Measurements from ENCODE around the gene ANKLE2.
"Not testable (repeated sequence)": the region's sequence is repeated elsewhere in the genome, so short reads cannot be mapped to it uniquely, and the experiment has no call there.

Gene ANKLE2

DNA sequence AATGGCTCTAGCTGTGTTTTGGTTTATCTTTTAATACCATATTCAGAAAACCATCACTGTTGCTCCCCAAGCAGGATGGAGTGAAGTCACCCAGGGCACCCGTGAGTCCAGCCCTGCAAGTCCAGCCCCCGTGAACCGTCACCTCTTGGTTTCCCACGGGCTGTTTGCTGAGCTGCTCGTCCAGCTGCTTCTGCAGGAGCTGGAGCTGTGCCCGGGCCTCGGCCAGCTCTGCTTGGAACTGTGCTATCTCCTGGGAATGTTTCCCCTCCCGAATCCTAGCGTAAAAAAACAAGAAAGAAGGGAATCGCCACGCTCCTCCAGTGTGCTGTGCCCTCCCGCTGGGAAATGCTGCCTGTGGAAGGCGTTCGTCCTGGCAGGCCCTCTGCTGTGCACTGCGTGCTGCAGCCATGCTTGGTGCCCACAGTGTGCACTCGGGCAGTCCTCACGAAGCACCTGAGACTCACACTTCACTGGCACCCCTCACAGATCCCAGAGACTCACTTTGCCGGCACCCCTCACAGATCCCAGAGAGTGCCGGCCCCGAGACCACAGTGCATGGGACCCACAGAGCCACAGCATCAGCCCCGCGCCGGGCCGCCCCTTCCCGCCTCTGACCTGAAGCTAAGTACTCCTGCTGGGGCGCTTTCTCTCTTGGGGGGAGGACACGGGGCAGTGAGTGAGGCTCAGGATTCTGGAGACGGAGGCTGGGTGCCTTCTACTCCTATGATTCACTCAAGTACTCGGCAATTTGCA, 15.4 kb upstream of the ANKLE2 start:
- DNase-seq, result no peak

DNA sequence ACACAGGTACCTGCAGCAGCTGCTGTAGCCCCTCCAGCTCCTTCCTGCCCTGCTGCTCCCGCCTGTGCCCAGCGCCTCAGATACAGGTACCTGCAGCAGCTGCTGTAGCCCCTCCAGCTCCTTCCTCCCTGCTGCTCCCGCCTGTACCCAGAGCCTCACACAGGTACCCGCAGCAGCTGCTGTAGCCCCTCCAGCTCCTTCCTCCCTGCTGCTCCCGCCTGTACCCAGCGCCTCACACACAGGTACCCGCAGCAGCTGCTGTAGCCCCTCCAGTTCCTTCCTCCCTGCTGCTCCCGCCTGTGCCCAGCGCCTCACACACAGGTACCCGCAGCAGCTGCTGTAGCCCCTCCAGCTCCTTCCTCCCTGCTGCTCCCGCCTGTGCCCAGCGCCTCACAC, 14.6 kb upstream of the ANKLE2 start:
- DNase-seq, result not testable (repeated sequence)

DNA sequence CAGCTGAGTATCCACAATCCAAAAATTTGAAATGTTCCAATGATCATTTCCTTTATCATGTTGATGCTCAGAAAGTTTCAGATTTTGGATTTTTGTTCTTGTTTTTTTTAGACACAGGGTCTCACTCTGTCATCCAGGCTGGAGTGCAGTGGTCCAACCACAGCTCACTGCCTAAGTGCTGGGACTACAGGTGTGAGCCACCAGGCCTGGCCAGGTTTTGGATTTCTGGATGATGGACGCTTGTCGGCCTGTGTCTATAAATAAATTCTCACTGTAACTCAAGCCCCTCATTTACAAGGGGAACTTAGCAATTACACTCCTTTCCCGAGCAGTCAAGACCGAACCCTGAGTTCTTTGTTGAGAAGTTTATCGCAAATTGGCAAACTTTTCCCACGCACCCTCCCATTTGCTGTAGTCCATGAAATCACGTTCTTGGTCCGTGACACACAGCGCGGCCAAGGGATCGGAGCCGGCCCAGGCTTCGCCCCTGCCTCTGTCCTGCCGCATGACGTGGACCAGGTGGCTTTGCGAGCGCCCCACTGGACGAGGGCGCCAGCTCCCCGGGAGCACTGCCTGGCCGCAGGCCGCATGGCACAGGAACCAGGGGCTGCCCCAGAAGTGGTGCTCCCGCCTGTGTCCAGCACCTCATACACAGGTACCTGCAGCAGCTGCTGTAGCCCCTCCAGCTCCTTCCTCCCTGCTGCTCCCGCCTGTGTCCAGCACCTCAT, 14.0 kb upstream of the ANKLE2 start:
- DNase-seq, result no peak

DNA sequence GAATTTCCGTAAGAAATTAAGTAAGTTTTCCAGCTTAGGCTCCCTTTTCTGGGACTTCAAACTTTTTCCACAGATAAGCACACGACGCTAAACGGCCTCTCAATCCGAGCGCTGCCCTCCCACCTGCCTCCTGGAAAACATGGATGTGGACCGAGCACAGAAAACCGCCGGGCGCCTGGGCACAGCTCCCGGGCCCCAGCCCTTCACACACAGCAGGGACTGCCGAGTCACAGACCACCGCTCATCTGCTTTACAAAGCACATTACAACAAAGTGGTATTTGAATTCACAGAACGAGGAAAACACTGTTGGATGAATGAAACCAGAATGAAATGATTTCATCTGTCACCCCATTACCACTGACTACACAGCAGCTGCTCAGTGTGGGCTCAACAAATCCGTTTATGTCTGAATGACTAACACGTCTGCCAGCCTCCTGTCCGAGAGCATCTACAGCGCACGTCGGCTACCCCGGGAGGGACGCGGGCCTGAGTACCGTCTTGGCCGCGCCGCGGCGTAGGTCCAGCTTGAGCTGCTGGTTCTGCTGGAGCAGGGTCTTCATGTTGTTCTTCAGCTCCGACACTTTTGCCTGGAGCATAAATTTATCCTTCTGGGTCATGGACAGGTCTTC, 13.1 kb upstream of the ANKLE2 start:
- no peak for DNase-seq

DNA sequence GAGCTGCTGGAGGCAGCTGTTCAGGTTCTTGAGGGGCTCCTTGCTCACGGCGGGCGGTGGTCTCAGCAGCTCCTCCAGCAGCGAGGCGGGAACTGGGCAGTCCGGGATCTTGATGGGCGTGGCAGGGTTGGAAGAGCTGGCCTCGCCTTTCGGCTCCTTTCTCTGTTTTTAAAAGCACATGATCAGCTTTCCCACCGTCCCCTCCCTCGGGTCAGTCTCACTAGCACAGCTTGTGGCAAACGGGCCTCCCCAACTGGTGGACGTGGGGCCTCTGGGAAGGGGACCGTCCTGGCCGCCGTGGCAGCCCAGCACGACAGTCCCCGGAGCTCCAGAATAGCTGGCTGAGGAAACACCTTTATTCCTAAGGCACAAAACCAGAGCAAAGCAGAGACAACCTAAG, 12.5 kb upstream of the ANKLE2 start:
- no peak for DNase-seq

GRCh38 chr12:132773077-132773955, 11.7 kb upstream of the ANKLE2 start:
- no peak for DNase-seq

DNA sequence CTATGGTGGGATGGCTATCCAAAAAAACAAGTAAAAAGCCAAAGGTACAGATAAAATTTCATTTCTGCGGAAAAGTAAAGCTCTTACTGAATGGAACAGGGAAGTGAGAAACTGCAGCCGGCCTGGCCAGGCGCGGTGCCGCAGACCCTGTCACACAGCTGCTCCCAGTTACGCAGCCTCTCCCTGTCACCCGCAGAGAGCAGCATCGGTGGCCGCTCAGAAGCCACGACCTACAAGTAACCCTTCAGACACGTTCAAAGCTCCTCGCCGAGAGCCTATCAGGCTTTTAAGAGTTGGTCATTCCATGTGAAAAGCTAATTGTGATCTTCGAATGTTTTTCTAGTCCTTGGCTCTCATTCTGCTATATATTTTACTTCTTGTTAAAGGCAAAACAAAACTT, 11.0 kb upstream of the ANKLE2 start:
- no peak for DNase-seq

DNA sequence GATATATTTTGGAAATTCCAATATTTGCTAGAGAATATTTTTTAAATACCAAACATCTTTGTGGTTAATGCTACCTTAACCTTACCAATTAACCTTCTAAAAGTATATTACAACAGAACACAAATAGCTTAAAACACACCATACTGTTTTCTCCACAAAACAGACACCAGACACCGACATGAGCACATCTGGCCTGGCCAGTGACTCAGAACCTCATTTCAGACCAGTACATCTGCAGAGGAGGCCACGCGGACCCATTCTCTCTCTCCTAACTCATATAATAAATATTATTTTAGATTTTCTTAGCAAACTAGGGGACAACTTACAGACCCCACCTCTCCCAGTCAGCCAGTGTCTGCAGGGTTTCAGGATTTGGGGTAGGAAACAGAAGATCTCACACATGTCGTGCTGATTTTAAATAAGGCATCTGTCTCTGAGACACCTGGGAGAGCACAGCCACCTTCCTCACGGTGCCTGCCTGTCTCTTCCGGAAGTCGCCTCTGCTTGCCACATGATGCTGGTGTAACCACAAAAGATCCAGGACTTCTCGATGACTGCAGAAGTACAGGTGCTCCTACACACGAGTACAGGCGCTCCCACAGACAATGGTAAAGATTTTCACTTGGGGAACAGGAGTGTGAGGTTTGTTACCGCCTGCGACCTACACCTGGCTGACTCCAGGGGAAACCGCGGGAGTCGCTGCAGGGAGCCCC, 9.7 kb upstream of the ANKLE2 start:
- DNase-seq, result no peak

GRCh38 chr12:132766380-132767085, 4.9 kb upstream of the ANKLE2 start:
- no peak for DNase-seq

GRCh38 chr12:132765361-132765760, 3.7 kb upstream of the ANKLE2 start:
- DNase-seq, result no peak

GRCh38 chr12:132764231-132764630, 2.6 kb upstream of the ANKLE2 start:
- DNase-seq, result no peak

DNA sequence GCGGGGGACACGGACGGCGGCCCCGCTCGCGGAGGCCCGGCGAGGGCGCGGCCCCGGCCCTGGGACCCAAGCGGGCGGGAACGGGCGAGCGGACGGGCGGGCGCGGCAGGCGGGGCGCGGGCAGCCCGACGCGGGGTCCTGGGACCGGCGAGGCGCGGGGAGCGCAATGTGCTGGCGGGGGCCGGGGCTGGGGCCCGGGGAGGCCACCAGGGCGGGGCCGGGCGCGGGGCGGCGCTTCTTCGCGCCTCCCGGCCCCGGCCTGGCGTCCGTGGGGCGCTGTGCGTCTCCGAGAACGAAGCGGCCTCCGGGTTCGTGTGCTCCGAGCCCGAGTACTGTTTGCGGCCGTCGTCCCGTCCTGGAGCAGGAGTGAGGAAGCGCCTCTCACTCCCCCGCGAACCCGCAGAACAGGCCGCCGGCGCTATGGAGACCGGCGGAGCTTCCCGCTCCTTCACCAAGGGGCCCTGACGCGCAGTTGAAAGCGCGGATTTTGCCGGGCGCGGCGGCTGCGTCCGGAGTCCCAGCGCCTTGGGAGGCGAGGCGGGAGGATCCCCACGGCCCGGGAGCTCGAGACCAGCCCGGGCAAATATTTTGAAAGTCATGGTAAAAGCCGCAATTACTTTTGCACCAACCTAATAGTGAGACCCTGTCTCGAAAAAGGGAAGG, 420 bp upstream of the ANKLE2 start:
- DNase-seq, result peak; percentile 70

GRCh38 chr12:132759359-132759758, 2.3 kb downstream of the ANKLE2 start:
- no peak for DNase-seq

GRCh38 chr12:132758825-132759224, 2.8 kb downstream of the ANKLE2 start:
- not testable (repeated sequence) for DNase-seq

GRCh38 chr12:132754160-132754932, 7.3 kb downstream of the ANKLE2 start:
- no peak for DNase-seq

DNA sequence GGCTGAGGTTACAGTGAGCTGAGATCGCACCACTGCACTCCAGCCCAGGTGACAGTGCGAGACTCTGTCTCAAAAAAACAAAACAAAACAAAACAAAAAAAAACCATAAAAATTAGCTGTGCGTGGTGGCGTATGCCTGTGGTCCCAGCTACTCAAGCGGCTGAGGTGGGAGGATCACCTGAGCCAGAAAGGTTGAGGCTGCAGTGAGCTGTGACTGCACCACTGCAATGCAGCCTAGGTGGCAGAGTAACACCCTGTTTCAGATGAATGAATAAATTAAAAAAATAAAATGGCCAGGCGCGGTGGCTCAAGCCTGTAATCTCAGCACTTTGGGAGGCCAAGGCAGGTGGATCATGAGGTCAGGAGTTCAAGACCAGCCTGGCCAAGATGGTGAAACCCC, 8.0 kb downstream of the ANKLE2 start:
- not testable (repeated sequence) for DNase-seq

DNA sequence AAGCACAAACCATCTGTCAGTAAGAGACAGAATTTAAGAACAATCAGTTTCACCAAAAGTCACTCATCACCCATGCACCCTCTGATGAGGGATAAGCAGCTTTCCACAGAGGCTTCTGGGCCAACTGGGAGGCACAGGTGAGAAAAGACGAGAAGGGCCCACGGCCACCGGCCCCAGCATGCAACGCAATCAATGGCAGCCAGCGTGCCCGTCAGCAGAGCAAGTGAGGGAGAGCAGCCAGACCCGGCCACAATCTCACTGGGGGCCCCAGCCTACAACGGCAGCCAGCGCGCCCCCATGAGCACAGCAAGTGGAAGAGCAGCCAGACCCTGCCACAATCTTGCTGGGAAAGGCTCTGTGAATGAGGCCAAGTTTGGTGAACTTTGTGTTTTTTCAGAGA, 13.3 kb downstream of the ANKLE2 start:
- no peak for DNase-seq

DNA sequence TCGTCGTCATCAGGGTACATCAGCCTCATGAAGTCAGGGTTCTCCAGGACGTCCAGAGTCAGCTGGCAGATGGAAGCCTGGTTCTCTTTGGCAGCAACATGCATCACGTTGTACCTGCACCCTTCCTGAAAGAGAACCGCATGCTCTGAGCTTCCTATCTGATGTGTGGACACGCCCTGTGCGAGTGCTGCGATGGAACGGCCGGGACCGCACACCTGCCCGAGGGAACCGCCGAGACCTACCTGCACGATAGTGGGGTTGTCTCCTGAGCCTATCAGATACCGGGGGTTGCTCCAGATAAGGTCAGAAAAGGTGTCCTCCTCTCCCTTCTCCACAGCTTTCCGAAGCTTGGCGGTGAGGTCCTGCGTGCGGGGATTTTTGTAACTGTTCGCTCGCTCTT, 13.7 kb downstream of the ANKLE2 start:
- no peak for DNase-seq

DNA sequence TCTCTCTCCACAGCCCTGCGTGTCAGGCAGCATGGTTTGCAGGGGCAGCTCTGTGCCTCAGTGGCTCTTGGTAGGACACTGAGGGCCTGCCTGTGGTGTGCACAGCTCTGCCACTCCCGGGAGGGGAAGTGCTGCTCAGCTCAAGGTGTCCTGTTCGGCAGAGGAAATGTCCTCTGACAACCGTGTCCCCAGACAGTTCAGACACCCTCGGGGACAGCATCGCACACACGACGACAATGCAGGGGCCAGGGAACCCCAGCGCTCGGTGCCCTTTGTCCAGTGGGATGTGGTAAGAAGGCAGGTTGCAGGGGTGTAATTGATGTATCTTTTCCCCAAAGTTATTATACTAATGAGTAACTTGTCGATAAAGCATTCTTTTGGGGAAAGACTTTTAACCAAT, 14.2 kb downstream of the ANKLE2 start:
- DNase-seq, result no peak

- no peak for DNase-seq
Observed at GRCh38 chr12:132746613-132747012, 15.0 kb downstream of the ANKLE2 start.
